NOMO-1 treated with DMSO at 0.1 percent for 48 hours (cell line): ENCODE measurements around the gene STMN3.
"Not testable (repeated sequence)": the region's sequence is repeated elsewhere in the genome, so short reads cannot be mapped to it uniquely, and the experiment has no call there.

Experiments used
- DNase-seq: peaks from one replicate; lab custom pipeline; 2025; ENCODE audit not compliant: unreplicated experiment; lab: John Stamatoyannopoulos, UW

Gene STMN3

DNA sequence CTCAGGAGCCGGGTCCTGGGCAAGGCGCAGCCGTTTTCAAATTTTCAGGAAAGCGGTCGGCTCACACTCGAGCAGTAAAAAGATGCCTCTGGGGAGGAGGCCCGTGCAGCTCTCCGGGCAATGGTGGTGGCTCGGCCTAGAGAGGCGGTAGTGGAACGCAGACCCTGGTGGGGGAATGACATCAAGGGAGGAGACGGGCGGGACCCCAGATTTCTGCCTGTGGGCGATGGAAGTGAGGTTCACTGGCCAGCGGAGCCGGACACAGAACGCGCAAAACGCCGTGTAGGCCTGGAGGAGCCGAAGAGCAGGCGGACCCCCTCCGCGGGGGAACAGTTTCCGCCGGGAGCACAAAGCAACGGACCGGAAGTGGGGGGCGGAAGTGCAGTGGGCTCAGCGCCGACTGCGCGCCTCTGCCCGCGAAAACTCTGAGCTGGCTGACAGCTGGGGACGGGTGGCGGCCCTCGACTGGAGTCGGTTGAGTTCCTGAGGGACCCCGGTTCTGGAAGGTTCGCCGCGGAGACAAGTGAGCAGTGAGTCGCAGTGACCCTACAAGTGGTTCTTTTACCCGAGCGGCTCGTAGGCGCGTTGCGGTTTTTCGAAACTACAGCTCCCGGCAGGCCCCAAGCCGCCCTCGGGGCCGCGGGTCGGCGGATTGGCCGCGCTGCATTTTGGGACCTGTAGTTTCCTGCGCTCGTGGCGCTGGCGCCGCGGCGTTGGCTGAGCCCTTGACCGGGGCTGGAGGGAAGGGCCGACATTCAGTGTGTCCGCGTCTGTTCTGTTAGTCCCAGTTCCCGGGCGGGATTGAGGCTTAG lies 4.9 kb upstream of the STMN3 start, which contains the start of gene RTEL1:
Gene RTEL1 (plus strand): TSS at position 376 of the 812 bp plus-strand sequence. CDS start 1,091 bp downstream, outside the sequence.
- DNase-seq = peak; percentile 85

DNA sequence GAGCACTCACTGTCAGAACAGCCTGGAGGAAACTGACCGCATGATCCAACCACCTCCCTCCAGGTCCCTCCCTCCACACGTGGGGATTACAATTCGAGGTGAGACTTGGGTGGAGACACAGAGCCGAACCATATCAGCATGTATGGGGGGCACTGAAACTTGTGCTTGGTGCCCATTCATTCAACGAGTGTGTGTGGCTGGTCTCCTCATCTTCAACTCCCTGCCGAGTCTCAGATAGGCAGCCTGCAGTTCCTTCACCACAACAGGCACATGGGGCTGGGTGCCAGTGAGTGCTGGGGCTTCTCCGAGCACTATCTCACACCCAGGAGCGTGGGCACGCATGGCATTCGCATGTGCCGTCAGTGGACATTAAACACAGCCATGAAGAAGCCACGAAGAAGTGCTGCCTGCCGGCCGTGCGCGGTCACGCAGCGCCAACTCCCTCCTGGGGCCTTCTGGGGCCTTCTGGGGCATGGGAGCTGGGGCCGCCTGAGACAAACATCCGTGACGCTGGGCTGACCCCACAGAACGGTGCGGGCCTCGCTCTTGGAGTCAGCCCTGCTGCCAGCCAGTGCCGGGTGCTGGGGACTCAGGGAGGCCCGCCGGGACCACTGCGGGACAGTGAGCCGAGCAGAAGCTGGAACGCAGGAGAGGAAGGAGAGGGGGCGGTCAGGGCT lies 4.2 kb upstream of the STMN3 start:
- DNase-seq = peak; percentile 14

DNA sequence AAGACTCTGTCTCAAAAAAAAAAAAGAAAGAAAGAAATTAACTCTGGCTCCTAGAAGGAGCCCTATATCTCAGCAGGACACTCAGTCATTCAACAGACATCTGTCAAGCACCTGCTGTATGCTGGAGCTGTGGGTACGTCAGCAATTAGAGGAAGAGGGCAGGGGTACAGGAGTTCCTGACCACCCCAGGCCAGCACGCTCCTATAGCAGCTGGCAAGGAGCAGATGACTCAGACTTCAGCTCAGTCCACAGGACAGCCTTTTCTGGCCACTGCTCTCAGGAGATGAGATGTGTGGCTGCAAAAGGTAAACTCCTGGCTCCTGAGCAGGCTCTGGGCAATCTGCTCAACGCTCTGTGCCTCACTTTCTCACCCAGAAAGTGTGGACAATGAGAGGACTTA lies 3.2 kb upstream of the STMN3 start:
- DNase-seq = no peak

DNA sequence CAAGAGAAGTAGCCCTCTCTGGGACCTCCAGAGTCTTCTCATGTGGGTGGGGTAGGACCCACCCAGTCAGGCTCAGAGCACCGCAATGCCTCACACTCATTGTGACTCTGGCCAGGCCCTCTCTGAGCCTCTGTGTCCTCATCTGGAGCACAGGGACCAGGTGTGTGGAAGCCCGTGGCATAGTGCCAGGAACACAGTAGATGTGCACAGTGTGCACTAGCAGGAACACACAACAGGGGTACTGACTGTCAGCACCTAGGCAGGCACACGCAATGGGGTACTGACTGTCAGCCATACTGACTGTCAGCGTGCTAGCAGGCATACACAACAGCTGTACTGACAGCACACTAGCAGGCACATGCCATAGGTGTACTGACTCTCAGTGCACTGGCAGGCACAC lies 2.0 kb upstream of the STMN3 start:
- no peak for DNase-seq

DNA sequence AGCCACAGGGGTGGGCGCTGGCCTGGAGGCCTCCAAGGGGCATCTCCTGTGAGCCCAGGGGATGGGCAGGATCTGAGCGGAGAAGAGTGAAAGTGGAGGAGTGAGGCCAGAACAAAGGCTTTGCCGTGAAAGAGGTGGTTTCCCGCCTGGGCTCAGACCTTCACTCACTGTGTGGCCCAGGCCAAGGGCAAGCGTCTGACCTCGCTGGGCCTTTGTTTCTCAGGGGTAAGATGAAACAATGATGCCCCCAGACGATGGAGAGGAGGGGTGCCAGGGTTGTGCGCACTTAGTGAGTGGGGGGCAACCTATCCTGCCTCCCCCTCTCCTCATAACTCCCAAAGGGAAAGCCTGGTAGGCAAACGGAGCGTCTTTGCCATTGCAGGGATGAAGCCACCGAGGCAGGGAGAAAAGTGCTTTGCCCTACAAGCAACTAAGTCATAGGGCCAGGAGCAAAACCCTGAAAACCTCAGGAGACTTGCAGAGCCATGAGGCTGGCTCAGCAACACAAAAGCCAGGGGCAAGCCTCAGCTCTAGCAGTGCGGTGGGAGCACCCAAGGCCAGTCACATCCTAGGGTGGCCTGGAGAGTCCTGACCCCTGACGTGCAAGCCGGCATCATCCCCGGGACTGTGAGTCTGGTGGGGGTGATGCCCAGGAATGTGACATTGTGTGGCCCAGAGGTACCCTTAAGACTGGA lies 897 bp upstream of the STMN3 start:
- no peak for DNase-seq

DNA sequence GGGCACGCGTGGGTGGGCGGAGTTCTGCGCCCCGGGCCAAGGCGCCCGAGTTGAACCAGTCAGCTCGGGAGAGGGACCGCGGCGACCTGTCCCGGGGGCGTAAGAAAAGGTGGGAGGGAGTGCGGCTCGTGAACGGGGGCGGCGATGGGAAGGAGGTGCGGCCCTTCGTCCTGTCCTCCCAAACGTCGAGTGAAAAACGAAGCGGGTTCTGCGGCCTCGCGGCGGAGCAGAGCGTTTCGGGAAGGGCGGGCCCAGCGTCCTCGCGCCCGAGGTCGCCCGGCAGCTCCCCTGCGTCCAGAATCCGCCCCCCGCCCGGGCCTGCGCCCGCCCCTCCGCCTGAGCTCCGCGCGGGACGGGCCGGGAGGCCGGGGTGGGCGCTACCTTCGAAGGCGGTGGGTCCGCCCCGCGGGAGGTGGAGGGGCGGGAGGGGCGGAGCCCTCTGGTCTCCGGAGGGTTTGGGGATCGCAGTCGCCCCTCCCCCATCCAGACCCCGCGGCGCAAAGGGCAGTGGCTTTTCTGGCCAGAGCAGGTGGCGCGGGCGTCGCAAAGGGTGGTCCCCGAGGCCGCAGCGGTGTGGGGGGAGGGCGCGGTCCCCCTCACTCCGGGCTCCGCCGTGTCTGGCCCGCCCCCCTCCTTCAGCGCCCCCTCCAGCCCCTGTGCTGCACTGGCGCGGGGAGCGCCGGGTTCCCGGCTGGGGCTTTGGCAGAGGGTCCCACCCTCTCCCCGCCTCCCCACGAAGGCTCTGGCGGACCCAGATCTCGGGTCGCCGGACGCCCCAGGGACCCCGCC lies 838 bp downstream of the STMN3 start:
- DNase-seq = no peak

DNA sequence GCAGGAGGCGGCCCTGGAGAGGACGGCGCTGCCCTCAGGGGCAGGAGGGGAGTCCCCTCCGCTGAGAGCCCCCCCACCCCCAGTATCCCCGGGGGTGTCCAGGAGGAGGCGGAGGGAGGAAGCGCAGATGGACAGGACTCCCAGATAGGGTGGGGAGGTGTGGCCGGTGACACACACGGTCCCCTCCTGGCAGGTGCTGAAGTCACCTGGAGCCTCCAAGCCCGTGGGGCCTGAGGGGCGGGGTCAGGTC lies 1.4 kb downstream of the STMN3 start:
- DNase-seq = no peak

DNA sequence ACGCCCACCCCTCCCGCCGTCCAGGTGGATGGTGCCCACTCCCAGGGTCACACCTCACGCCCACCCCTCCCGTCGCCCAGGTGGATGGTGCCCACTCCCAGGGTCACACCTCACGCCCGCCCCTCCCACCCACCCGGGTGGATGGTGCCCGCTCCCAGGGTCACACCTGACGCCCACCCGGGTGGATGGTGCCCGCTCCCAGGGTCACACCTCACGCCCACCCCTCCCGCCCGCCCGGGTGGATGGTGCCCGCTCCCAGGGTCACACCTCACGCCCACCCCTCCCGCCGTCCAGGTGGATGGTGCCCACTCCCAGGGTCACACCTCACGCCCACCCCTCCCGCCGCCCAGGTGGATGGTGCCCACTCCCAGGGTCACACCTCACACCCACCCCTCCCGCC lies 2.7 kb downstream of the STMN3 start:
- DNase-seq = not testable (repeated sequence)

DNA sequence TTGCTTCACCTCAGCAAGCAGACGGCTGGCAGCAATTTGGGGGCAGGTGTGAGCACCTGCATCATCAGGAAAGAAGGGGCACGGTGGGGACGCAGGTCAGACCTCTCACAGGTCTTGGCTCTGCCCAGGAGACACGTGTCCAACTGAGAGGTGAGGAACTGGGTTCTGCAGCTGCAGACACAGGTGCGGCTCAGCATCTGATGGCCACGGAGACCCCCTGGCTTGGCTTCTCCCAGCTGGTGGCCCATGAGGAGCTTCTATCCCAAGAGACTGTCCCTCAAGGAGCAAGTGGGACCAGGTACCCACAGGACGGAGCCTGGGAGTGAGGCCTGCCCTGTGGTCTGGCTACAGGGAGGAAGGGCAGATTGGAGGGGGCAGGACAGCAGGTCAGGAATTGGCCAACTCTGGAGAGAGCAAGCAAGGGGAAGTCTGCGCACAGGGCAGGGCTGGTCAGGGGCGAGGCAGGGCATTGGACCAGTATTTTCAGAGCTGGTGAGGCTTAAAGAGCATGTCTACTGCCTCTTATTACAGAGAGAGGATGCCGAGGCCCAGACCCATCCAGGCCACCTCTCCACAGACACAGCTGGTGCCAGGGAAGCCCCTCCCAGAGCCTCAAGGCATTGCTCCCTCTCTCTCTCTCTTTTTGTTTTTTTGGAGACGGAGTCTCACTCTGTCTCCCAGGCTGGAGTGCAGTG lies 4.2 kb downstream of the STMN3 start:
- no peak for DNase-seq

DNA sequence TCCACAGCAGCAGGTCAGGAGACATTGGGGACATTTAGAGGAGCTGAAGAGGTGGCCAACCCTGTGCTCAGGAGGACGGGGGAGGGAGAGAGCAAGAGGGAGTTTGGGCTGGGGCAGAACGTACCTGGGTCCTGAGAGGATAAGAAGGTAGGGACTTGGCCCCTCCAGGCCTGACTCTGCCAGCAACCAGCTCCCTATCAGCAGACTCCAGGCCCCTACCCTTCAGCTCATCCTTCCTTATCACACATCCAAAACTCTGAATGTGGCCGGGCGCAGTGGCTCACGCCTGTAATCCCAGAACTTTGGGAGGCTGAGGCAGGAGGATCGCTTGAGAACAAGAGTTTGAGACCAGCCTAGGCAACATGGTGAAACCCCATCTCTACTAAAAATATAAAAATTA lies 5.0 kb downstream of the STMN3 start:
- DNase-seq = no peak

DNA sequence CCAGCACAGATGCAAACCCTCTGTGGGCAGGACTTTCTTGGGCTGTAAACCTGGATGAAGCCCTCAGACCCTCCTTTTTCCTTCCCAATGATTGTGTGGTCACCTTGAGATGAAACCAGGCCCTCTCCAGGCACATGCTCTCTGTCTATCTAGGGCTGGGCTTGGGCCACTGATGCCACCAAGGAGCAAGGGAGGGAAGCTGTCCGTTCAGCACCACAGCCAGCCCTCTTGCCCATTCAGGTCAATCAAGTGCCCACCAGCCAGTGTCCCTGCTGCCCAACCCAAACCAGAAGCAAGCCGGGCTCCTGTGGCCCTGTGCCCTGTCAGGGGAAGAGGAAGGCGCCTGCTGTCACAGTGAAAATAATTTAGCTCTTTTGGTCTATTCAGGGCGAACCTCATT lies 8.0 kb downstream of the STMN3 start:
- DNase-seq = no peak

DNA sequence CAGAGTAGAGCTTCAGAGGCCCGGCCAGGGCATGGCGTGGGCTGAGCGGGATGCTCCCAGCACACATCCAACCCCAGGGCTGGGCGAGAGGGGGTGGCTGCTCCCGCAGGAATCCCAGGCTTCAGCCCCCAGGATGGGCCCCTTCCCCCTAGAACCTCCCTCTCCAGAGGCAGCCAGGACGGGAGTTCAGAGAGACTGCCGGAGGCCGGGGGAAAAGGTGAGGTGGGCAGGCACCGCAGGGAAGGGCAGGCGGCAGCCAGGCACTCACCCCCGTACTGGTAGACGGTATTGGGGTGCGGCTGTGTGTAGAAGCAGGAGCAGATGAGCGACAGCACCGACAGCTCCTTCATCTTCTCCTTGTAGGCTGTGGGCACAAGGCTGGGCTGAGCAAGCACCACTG lies 9.3 kb downstream of the STMN3 start:
- DNase-seq = no peak

DNA sequence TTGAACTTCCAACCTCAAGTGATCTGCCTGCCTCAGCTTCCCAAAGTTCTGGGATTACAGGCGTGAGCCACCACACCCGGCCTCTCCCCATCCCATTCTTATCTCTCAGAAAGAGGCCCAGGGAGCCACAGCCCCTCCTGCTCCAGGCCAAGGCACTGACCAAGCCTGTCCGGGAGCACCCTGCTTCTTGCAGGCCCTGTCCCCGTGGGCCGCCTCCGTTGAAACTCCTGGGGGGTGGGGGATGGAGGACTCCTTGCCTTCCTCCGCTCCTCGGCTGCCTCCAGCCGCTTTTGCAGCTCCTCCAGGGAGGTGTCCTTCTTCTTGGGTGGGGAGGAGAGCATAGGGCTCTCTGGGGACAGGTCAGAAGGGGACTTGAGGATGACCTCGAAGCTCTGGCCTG lies 9.7 kb downstream of the STMN3 start:
- DNase-seq = no peak

DNA sequence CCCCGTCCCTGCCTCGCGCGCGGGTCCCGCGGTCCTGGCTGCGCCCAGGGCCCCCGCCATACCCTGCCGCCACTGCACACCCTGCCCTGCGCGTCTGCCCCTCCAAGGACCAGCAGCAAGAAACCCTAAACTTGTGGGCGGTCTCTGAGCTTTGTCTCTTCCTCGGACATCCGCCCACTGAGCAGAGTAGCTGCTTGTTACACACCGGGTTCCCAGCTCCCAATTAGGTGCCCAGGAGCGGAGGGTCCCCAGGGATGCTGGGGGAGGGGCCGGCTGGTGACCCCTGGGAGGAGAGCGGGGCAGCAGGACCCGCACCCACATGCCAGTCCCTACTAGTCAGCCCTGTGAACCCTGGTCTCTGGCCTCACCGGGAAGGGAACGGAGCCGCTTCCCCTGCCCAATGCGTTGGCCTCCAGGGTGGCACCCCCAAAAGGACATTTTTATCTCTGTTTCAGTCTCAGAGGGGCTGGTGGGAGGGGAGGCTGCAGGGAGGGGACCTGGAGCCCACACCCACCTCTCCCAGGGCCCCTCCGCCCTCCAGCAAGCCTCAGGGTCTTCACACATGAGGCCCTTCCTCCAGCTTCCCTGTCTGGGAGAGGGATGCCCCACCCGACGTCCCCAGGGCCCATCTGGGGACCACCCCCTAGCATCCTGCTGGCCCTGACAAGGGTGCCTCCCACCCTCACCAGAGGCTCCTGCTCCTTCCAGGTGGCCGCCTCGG lies 10.5 kb downstream of the STMN3 start:
- no peak for DNase-seq

DNA sequence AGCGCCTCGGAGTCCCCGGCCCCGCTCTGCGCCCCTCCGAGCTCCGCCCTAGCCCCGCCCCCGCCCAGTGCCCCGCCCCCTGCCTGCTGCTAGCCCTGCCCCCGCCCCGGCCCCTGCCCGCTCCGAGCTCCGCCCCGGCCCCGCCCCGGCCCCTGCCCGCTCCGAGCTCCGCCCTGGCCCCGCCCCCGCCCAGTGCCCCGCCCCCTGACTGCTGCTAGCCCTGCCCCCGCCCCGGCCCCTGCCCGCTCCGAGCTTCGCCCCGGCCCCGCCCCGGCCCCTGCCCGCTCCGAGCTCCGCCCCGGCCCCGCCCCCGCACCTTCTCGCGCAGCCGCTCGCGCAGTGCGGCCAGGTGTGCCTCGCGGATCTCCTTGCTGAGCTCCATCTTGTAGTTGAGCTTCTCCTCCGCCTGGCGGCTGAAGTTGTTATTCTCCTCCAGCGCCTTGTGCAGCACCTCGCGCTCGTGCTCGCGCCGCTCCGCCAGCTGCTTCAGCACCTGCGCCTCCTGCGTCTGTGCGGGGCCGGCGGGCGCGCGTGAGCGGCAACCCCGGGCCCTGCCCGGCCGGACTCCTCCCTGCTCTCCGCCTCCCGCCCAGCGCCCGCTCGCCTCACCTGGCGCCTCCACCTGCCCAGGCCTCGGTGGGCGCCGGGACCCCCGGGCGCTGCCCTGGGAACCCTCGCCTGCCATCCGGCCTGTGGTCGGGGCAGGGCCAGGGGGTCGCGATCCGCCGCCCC lies 11.3 kb downstream of the STMN3 start:
- peak; percentile 79 for DNase-seq

DNA sequence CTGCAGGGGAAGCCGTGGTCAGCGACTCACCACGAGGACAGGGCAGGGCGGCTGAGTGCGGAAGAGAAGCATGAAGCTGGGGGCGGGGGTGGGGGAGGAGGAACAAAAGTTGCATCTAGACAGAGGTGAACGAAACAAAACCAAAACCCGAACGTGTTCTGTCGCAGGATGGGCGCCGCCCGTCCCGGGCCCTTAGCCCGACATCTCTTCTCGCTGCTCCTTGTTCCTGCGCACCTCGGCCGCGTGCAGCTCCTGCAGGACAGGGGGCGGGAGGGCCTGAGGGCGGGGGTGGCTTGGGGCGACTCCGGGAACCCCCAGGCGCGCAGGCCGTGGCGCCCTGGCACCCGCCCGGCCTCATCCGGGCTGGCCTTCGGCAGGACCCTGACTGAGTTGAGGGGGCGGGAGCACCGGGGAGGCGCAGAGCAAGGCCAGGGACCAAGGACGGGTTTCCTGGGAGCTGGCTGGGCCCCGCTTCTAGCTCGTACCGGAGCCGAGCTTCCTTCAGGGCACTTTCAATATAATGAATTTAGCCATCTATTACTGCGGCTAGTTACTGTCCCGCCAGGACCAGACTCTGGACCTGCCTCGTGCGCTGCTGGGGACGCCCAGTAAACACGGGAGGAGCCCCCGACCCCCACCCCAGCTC lies 12.0 kb downstream of the STMN3 start:
- DNase-seq = peak; percentile 15

DNA sequence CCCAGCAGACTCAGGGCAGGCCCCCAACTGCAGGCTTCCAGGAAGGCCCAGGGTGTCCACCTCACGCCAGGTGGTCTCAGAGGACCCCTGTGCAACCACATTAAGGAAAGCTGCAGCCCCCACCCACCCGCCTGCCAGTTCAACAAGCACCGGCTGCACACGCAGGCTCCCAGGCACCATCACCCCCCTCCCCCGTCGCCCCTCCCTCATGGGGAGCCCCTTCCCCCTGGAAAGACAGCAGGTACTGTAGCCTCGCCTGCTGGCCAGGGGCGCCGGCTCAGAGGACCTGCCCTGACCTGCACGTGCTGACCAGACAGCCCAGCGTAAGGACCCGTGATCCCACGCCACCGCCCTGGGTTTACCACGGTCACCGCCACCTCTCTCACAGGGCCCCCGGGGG lies 12.5 kb downstream of the STMN3 start:
- not testable (repeated sequence) for DNase-seq

DNA sequence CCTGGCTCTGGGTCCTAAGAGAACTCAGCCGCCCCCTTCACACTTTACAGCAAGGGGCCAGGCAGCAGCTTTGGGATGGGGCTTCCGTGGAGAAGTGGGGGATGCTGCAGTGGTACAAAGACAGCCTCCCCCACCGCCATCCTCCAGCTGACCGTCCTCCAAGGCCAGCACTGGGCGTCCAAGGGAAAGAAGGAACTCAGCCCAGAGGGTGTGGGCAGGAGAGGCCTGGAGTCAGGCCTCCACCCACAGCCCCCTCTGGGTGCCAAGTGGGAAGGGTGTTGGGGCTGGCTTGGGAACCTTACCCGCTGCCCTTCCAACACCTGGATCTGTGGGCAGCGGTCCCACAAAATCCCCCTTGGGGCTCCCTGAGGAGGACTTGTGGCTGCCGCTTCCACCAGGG lies 13.1 kb downstream of the STMN3 start:
- no peak for DNase-seq
